Lower lobe of right lung (tissue), 2 donors: ENCODE results near the gene OVAAL. TPM values are rescaled to one million over a fixed set of nuclear protein-coding genes. Genes with fewer than 3 reads are reported as not detected.

ENCODE experiments used
- ATAC-seq, 2 donors: fragments of 200-7000 bp; cut with Tn5 transposase; one replicate each; pipeline ENCODE4 v1.9.1; 2020 to 2022; ENCODE audit warnings: mild to moderate bottlenecking in 2 of 2, moderate library complexity in 2 of 2
- DNase-seq: peaks from one replicate; pipeline ENCODE4 v3.0.0-alpha.2; 2020
- H3K27ac ChIP-seq: fragments of 200-600 bp; one replicate; pipeline ENCODE4 v1.8.0; 2022
- H3K27me3 ChIP-seq: fragments of 200-600 bp; one replicate; pipeline ENCODE4 v1.8.0; 2022; ENCODE audit warnings: low read depth
- H3K36me3 ChIP-seq: fragments of 200-600 bp; one replicate; pipeline ENCODE4 v1.8.0; 2022; ENCODE audit warnings: mild to moderate bottlenecking
- H3K4me1 ChIP-seq: fragments of 200-600 bp; one replicate; pipeline ENCODE4 v1.8.0; 2022
- H3K4me3 ChIP-seq: fragments of 200-600 bp; one replicate; pipeline ENCODE4 v1.8.0; 2022; ENCODE audit warnings: mild to moderate bottlenecking
- H3K9me3 ChIP-seq: fragments of 200-600 bp; one replicate; pipeline ENCODE4 v1.8.0; 2022
- CTCF ChIP-seq: fragments of 200-600 bp; IDR thresholded peaks from one replicate; pipeline ENCODE4 v1.8.0; 2022; ENCODE audit warnings: antibody characterized with exemption, mild to moderate bottlenecking
- intact Hi-C: fragments of 100-400 bp; cut with DNase I; formaldehyde crosslinking; loops from one replicate; pipeline ENCODE4 v1.11.0; 2022
- total RNA-seq: library from RNA; stranded (reverse); fragmentation: NEBNext Ultra II Directional; extraction: Animal tissue kit (Norgen Biotek cat#: 25700); gene quantifications from one replicate; pipeline ENCODE4 v1.2.1, GENCODE V29; 2021
- donor health status: DM: no; HTN: yes; CAD: no; lungs with severe emphysema.

The OVAAL gene
- total RNA-seq, 1 donor from 2014 or later = not detected

GRCh38 chr1:180571832-180572636 is 13.3 kb downstream of the OVAAL start:
- no peaks in the 10 kb centered on the region for H3K9me3 ChIP-seq
- no peak overlapping the region for H3K27ac ChIP-seq
- H3K4me1 ChIP-seq = peaks cover 15% of the 10 kb centered on the region
- no peaks in the 10 kb centered on the region for H3K27me3 ChIP-seq
- DNase-seq (no peak), ATAC-seq (peak in 1 of 2 donors; percentile 30)
- no peak for TF ChIP-seq CTCF
- no peak overlapping the region for H3K4me3 ChIP-seq
- intact Hi-C loops = no loop called here
- H3K36me3 ChIP-seq = no peaks in the 10 kb centered on the region

- H3K9me3 ChIP-seq = no peaks in the 10 kb centered on the region
- intact Hi-C loops = no loop called here
- no peak overlapping the region for H3K4me3 ChIP-seq
- DNase-seq (no peak), ATAC-seq (peak; percentile 33 to 61)
- TF ChIP-seq CTCF = no peak
- H3K36me3 ChIP-seq = no peaks in the 10 kb centered on the region
- H3K27ac ChIP-seq = no peak overlapping the region
- peaks cover 13% of the 10 kb centered on the region for H3K4me1 ChIP-seq
- no peaks in the 10 kb centered on the region for H3K27me3 ChIP-seq
Observed at GRCh38 chr1:180572760-180573159, 14.0 kb downstream of the OVAAL start.

- Histone ChIP-seq H3K4me1 (peaks cover 10% of the 10 kb centered on the region), H3K4me3 (no peak overlapping the region), H3K36me3 (no peaks in the 10 kb centered on the region), H3K27ac (no peak overlapping the region), H3K9me3 (no peaks in the 10 kb centered on the region), H3K27me3 (no peaks in the 10 kb centered on the region)
- intact Hi-C loops = no loop called here
- DNase-seq (no peak), ATAC-seq (peak in 1 of 2 donors; percentile 37)
- TF ChIP-seq CTCF = no peak
Observed at GRCh38 chr1:180574031-180574713, 15.4 kb downstream of the OVAAL start.

- TF ChIP-seq CTCF = no peak
- Histone ChIP-seq H3K4me3 (no peak overlapping the region), H3K27me3 (no peaks in the 10 kb centered on the region), H3K27ac (no peak overlapping the region), H3K36me3 (no peaks in the 10 kb centered on the region), H3K9me3 (no peaks in the 10 kb centered on the region), H3K4me1 (peaks cover 10% of the 10 kb centered on the region)
- intact Hi-C loops = no loop called here
- DNase-seq (no peak), ATAC-seq (no peak)
Observed at GRCh38 chr1:180577361-180577760, 18.6 kb downstream of the OVAAL start.

- Histone ChIP-seq H3K27me3 (no peaks in the 10 kb centered on the region), H3K4me1 (no peaks in the 10 kb centered on the region), H3K36me3 (no peaks in the 10 kb centered on the region), H3K27ac (no peak overlapping the region), H3K9me3 (no peaks in the 10 kb centered on the region), H3K4me3 (no peak overlapping the region)
- intact Hi-C loops = no loop called here
- TF ChIP-seq CTCF = no peak
- no peak for ATAC-seq
- no peak for DNase-seq
Observed at GRCh38 chr1:180579961-180580611, 21.3 kb downstream of the OVAAL start.
